Esophagus muscularis mucosa (tissue), 4 donors: ENCODE measurements around the gene DUS1L. TPM values are rescaled to one million over a fixed set of nuclear protein-coding genes. Genes with fewer than 3 reads are reported as not detected.

Source experiments
- DNase-seq: peaks from one replicate; pipeline ENCODE4 v3.0.0-alpha.2; 2017; ENCODE audit errors: extremely low spot score
- H3K27ac ChIP-seq, 4 donors: fragments of 200-600 bp; sonication (generic); replicated peaks in 1 of 4; 1 replicate in 3 of 4; 2 replicates in 1 of 4; pipeline ENCODE4 v1.5.1; 2016 to 2019; ENCODE audit warnings: mild to moderate bottlenecking in 1 of 4
- H3K27me3 ChIP-seq, 4 donors: fragments of 200-600 bp; sonication (generic); one replicate each; pipeline versions ENCODE4 v1.5.1 to v1.6.0; 2016 to 2019
- H3K36me3 ChIP-seq, 4 donors: fragments of 200-600 bp; sonication (generic); one replicate each; pipeline ENCODE4 v1.5.1; 2016 to 2019
- H3K4me1 ChIP-seq, 4 donors: fragments of 200-600 bp; sonication (generic); one replicate each; pipeline ENCODE4 v1.5.1; 2016 to 2019
- H3K4me3 ChIP-seq, 4 donors: fragments of 200-600 bp; sonication (generic); 1 replicate in 2 of 4; 2 replicates in 2 of 4; pipeline ENCODE4 v1.5.1; 2016 to 2019; ENCODE audit warnings: mild to moderate bottlenecking in 4 of 4, moderate library complexity in 1 of 4
- H3K9me3 ChIP-seq, 4 donors: fragments of 200-600 bp; sonication (generic); 1 replicate in 3 of 4; 2 replicates in 1 of 4; pipeline ENCODE4 v1.5.1; 2016 to 2019
- EP300 ChIP-seq: sonication (generic); formaldehyde crosslinking; IDR thresholded peaks from one replicate; pipeline ENCODE4 v1.6.1; 2017; ENCODE audit warnings: antibody characterized with exemption
- POLR2A ChIP-seq: fragments of 450-650 bp; IDR thresholded peaks from one replicate; pipeline ENCODE4 v1.6.1; 2017; ENCODE audit warnings: antibody characterized with exemption, moderate library complexity, mild to moderate bottlenecking, low read depth
- POLR2AphosphoS5 ChIP-seq, 2 donors: sonication (generic); formaldehyde crosslinking; IDR thresholded peaks; one replicate each; pipeline ENCODE4 v1.6.1; 2017; ENCODE audit warnings: antibody characterized with exemption in 2 of 2
- WGBS: methylation state at CpG from one replicate; pipeline ENCODE4 v1.1.5; 2018; 5-methylcytosine and 5-hydroxymethylcytosine counted together
- intact Hi-C: fragments of 100-400 bp; cut with DNase I; formaldehyde crosslinking; loops from one replicate; pipeline ENCODE4 v1.15.1; 2023
- total RNA-seq, 4 donors: library from RNA; depleted of rRNA; stranded (reverse); fragments of >200 nt; gene quantifications; one replicate each; pipeline versions ENCODE4 v1.1.0 to v1.2.1, GENCODE V29; 2016
- TF ChIP-seq, protein P1 (sequence below), 3 experiments: fragments of 200-600 bp in 2 of 3; fragments of 450-650 bp in 1 of 3; sonication (generic) in 2 of 3; IDR thresholded peaks; one replicate each; pipeline ENCODE4 v1.5.1; 2017 to 2019; ENCODE audit warnings: antibody characterized with exemption in 3 of 3, mild to moderate bottlenecking in 2 of 3, moderate library complexity in 1 of 3

Gene DUS1L
- total RNA-seq, 4 donors from 2014 or later: 42.2 to 77.1 (median 52.6) TPM

DNA sequence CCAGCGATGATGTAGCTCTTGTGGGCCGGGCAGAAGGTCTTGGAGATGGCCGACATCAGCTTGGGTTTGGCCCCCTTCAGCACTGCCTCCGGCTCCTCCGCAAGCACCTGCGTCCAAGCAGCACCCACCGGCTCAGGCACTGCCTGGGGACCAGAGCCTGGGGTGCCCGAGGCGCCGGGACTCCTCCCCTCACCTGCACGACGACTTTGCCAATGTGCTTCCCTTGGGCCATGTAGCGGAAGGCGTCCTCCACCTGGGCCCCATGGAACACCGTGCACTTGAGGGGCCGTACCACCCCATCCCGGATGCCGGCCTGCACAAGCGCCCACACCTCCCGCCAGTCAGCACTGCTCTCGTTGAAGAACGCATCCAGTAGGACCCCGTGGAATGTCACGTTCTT lies 17.4 kb upstream of the DUS1L start:
- intact Hi-C loops: no loop called here
- peaks cover 0 to 2% (median 0%) of the 10 kb centered on the region in 4 donors for H3K4me1 ChIP-seq
- no peak overlapping the region for H3K4me3 ChIP-seq
- H3K27ac ChIP-seq: no peak overlapping the region
- no peaks in the 10 kb centered on the region for H3K27me3 ChIP-seq
- WGBS: 98% methylated on average over 9 of the region's 24 CpGs
- no peaks in the 10 kb centered on the region for H3K9me3 ChIP-seq
- TF ChIP-seq, protein P1, sequence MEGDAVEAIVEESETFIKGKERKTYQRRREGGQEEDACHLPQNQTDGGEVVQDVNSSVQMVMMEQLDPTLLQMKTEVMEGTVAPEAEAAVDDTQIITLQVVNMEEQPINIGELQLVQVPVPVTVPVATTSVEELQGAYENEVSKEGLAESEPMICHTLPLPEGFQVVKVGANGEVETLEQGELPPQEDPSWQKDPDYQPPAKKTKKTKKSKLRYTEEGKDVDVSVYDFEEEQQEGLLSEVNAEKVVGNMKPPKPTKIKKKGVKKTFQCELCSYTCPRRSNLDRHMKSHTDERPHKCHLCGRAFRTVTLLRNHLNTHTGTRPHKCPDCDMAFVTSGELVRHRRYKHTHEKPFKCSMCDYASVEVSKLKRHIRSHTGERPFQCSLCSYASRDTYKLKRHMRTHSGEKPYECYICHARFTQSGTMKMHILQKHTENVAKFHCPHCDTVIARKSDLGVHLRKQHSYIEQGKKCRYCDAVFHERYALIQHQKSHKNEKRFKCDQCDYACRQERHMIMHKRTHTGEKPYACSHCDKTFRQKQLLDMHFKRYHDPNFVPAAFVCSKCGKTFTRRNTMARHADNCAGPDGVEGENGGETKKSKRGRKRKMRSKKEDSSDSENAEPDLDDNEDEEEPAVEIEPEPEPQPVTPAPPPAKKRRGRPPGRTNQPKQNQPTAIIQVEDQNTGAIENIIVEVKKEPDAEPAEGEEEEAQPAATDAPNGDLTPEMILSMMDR (IDR thresholded peaks at IDR 0.05): no peak
- TF ChIP-seq EP300: no peak
- TF ChIP-seq POLR2AphosphoS5 (IDR thresholded peaks at IDR 0.05): no peak
- TF ChIP-seq POLR2A: no peak
- DNase-seq: no peak
- H3K36me3 ChIP-seq: peaks cover 76 to 100% (median 95%) of the 10 kb centered on the region in 4 donors

- DNase-seq: no peak
- no peak for TF ChIP-seq POLR2AphosphoS5 (IDR thresholded peaks at IDR 0.05)
- no peak for TF ChIP-seq EP300
- TF ChIP-seq POLR2A: no peak
- TF ChIP-seq, protein P1 (IDR thresholded peaks at IDR 0.05): no peak
- intact Hi-C loops: no loop called here
- WGBS: 70% methylated on average over 2 of the region's 19 CpGs
- H3K9me3 ChIP-seq: no peaks in the 10 kb centered on the region
- peaks cover 0 to 3% (median 0%) of the 10 kb centered on the region in 4 donors for H3K4me1 ChIP-seq
- no peaks in the 10 kb centered on the region for H3K27me3 ChIP-seq
- peaks cover 70 to 95% (median 89%) of the 10 kb centered on the region in 4 donors for H3K36me3 ChIP-seq
- no peak overlapping the region for H3K4me3 ChIP-seq
- H3K27ac ChIP-seq: no peak overlapping the region
These were observed 16.9 kb upstream of the DUS1L start for GRCh38 chr17:82082456-82082855.

GRCh38 chr17:82081966-82082365 lies 16.4 kb upstream of the DUS1L start:
- intact Hi-C loops: no loop called here
- no peak for DNase-seq
- peaks cover 66 to 90% (median 85%) of the 10 kb centered on the region in 4 donors for H3K36me3 ChIP-seq
- 88% methylated on average over 12 of the region's 22 CpGs for WGBS
- H3K27ac ChIP-seq: no peak overlapping the region
- H3K27me3 ChIP-seq: no peaks in the 10 kb centered on the region
- H3K4me3 ChIP-seq: no peak overlapping the region
- TF ChIP-seq POLR2A (no peak), POLR2AphosphoS5 (IDR thresholded peaks at IDR 0.05) (no peak), EP300 (no peak)
- TF ChIP-seq, protein P1 (IDR thresholded peaks at IDR 0.05): no peak
- no peaks in the 10 kb centered on the region for H3K9me3 ChIP-seq
- H3K4me1 ChIP-seq: peaks cover 0 to 6% (median 0%) of the 10 kb centered on the region in 4 donors

DNA sequence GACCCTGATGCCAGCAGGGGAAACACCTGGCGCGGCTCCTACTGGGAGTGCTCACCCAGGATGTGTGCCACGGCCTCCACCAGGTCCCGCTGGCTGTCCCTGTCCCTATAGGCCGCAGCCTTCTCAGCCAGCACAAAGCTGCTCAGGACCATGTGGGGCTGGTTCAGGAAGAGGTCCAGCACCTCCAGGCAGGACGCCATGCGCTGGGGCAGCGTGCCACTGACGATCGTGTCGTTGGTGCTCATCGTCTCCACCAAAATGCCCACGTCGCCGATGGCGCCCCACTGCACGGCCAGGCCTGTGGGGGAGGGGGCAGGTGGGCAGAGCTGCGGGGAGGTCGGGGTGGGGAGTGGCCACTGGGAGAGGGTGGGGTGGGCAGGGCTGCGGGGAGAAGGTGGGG lies 15.9 kb upstream of the DUS1L start:
- H3K9me3 ChIP-seq: no peaks in the 10 kb centered on the region
- peaks cover 63 to 86% (median 80%) of the 10 kb centered on the region in 4 donors for H3K36me3 ChIP-seq
- H3K4me1 ChIP-seq: peaks cover 0 to 6% (median 0%) of the 10 kb centered on the region in 4 donors
- no peak overlapping the region for H3K27ac ChIP-seq
- TF ChIP-seq POLR2A: no peak
- no peak for TF ChIP-seq EP300
- TF ChIP-seq, protein P1 (IDR thresholded peaks at IDR 0.05): no peak
- TF ChIP-seq POLR2AphosphoS5 (IDR thresholded peaks at IDR 0.05): no peak
- H3K27me3 ChIP-seq: no peaks in the 10 kb centered on the region
- intact Hi-C loops: no loop called here
- no CpG with 5 or more reads among the region's 20 CpGs for WGBS
- DNase-seq: no peak
- no peak overlapping the region for H3K4me3 ChIP-seq
